ENCODE results near the gene L2HGDH. TPM values are rescaled to one million over a fixed set of nuclear protein-coding genes. Genes with fewer than 3 reads are reported as not detected.

The L2HGDH gene
- polyA plus RNA-seq, 4 donors = 3.7 to 11.0 (median 9.7) TPM

GRCh38 chr14:50231475-50232275, 80.4 kb downstream of the L2HGDH start, which contains the start of gene SOS2:
Gene SOS2 (minus strand): TSS chr14:50231578. CDS start chr14:50231283, 295 bp downstream.
- DNase-seq (ENCODE audit: low read depth in 4 of 4, low spot score in 3 of 4) = peak; percentile 76 to 82 (median 80)

DNA sequence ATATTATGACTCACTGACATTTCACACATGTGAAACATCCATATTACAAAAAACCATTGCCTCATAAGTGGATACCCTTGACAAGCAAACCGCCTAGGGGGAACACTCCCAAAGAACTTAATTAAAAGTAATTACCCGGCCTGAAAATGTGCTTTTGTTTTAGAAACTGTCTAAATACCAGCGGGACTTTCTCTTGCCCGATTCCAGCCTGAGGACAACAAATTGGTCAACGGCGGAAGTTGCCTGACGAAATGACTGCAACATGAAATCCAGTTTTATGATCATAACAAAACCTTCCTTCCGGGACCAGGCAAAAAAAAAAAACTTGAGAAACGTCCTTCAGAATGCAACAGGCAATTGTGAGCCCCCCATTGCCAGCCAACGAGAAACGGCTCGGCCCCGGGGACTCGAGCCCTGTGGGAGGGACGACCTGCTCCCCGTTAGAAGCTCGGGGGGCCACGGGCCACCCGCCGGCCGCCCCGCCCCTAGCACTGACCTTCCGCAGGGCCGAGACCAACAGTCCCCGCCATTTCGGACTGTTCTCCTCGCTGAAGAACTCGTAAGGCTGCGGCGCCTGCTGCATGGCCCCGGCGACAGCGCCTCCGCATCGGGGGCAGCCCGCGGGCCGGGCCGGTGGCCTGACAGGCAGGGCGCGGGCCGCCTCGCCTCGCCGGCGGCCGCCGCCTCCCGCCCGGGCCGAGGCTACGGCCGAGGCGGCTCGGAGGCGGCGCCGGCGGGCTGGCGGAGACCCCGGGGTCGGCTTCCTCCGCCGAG, 81.1 kb downstream of the L2HGDH start:
- peak in 2 of 4 donors; percentile 48 to 51 for DNase-seq (ENCODE audit: low read depth in 4 of 4, low spot score in 3 of 4)

GRCh38 chr14:50230401-50230700, 81.7 kb downstream of the L2HGDH start:
- DNase-seq (ENCODE audit: low read depth in 4 of 4, low spot score in 3 of 4) = no peak

GRCh38 chr14:50229681-50230080, 82.3 kb downstream of the L2HGDH start:
- DNase-seq (ENCODE audit: low read depth in 4 of 4, low spot score in 3 of 4) = no peak

GRCh38 chr14:50228313-50228712, 83.7 kb downstream of the L2HGDH start:
- DNase-seq (ENCODE audit: low read depth in 4 of 4, low spot score in 3 of 4) = no peak

DNA sequence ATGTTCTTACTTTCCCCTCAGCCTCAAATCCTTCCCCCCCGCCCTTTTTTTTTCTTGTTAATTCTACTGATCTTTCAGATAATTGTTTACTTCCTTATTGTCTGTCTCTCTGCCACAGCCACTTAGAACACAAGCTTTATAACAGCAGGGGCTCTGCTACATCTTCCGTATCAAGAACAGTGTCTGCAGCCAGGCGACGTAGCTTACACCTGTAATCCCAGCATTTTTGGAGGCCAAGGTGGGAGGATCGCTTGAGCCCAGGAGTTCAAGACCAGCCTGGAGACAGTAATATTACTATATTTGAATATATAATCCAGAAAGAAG, 86.1 kb downstream of the L2HGDH start:
- DNase-seq (ENCODE audit: low read depth in 4 of 4, low spot score in 3 of 4) = no peak

DNA sequence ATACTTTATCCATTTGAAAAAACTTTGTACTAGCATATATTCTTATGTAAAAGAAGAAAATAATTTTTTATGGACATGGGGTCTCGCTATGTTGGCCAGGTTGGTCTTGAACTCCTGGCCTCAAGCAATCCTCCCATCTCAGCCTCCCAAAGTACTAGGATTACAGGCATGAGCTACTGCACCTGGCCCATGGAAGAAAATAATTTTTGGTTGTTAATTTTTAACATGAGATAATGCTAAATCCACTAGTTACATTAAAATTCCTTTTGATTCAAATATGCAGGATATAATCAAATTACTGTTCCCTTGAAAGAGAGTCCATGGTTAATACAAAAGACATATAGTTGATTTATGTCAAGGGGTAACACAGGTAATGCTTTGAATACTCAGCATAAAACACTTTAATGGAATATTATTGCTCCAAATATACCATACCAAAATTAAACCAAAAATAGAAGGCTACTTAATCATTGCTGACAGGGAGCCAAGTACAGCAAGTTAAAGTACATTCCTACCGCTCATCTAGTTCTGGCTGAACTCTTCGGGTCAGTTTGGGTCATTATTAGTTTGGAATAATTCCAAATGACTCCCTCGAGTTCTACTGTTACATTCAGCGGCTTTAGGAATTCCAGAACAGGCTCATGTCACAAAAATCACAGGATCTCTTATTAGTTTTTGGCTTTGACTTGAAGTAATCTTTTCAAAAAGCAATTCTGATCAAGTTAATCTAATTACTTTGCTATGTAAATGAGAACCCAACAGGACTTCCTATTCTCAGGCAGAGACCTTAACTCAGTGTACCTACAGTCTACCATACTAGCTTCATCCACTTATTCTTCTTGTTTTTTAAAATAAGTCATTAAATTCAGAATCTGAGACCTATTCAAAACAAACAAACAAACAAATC, 86.7 kb downstream of the L2HGDH start:
- peak in 3 of 4 donors; percentile 50 to 62 (median 53) for DNase-seq (ENCODE audit: low read depth in 4 of 4, low spot score in 3 of 4)

GRCh38 chr14:50222055-50222613, 89.9 kb downstream of the L2HGDH start:
- no peak for DNase-seq (ENCODE audit: low read depth in 4 of 4, low spot score in 3 of 4)

DNA sequence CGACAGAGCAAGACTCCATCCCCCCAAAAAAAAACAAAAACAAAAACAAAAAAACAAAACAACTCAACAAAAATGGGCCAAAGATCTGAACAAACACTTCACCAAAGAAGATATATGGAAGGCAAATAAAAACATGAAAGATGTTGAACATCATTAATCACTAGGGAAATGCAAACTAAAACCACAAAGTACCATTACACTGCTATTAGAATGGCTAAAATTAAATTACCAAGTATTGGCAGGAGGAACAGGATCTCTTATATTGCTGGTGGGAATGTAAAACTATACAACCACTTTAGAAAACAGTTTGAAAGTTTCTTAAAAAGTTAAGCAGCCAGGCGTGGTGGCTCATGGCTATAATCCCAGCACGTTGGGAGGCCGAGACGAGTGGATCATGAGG, 93.5 kb downstream of the L2HGDH start:
- DNase-seq (ENCODE audit: low read depth in 4 of 4, low spot score in 3 of 4) = no peak

DNA sequence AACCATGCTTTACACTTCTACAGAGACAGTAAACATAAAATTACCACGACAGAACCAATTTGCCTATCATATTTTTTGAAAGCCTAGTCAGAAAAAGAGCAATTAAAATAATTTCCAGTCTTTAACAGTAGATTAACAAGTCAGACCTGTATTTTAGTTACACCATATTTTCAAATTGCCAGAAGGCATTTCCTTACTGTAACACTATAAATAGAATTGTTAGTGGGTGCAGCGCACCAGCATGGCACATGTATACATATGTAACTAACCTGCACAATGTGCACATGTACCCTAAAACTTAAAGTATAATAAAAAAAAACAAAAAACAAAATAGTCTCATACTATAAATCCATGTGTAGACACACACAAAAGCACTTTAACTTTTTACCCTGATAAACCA, 96.6 kb downstream of the L2HGDH start:
- no peak for DNase-seq (ENCODE audit: low read depth in 4 of 4, low spot score in 3 of 4)

- DNase-seq (ENCODE audit: low read depth in 4 of 4, low spot score in 3 of 4) = no peak
Observed at GRCh38 chr14:50213795-50214194, 98.2 kb downstream of the L2HGDH start.

- no peak for DNase-seq (ENCODE audit: low read depth in 4 of 4, low spot score in 3 of 4)
Observed at GRCh38 chr14:50212726-50213125, 99.3 kb downstream of the L2HGDH start.

DNA sequence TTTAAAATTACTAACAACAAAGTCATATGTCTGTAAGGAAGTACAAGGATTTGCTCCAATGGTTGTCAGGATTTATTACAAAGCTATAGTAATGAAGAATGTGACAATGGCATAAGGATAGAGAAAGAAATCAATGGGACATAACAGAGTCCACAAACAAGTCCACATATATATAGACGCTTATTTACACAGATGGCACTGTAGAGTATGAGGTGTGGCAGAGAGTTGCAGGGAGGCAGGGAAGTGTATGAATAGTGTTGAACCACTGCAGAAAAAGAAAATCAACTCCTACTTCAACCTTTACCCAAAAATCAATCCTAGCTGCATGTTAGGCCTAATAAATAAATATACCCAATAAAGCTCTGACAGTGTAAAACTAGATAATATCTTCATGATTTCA, 102.0 kb downstream of the L2HGDH start:
- no peak for DNase-seq (ENCODE audit: low read depth in 4 of 4, low spot score in 3 of 4)

- DNase-seq (ENCODE audit: low read depth in 4 of 4, low spot score in 3 of 4) = no peak
Observed at GRCh38 chr14:50198499-50198898, 113.5 kb downstream of the L2HGDH start.

- DNase-seq (ENCODE audit: low read depth in 4 of 4, low spot score in 3 of 4) = no peak
Observed at GRCh38 chr14:50191499-50191898, 120.5 kb downstream of the L2HGDH start.

Other genes starting within 250 kb of the L2HGDH start
- gene VCPKMT, start 195.7 kb downstream of the L2HGDH start, polyA plus RNA-seq (ENCODE audit: insufficient read length in 4 of 4) = 10 to 100 TPM; 12.7 to 17.7 (median 15.3) TPM
- 10 to 100 TPM; 34.8 to 46.3 (median 38.4) TPM for gene SOS2, start 80.7 kb downstream of the L2HGDH start, polyA plus RNA-seq (ENCODE audit: insufficient read length in 4 of 4)
- gene DMAC2L, start 95 bp upstream of the L2HGDH start, polyA plus RNA-seq (ENCODE audit: insufficient read length in 4 of 4) = 10 to 100 TPM; 13.7 to 28.6 (median 22.5) TPM
- 10 to 100 TPM in 2 of 4 donors, 1 to 10 TPM in 2; 6.8 to 10.8 (median 9.3) TPM for gene CDKL1, start 84.7 kb upstream of the L2HGDH start, polyA plus RNA-seq (ENCODE audit: insufficient read length in 4 of 4)
- 10 to 100 TPM; 53.0 to 67.3 (median 58.5) TPM for gene MAP4K5, start 220.3 kb upstream of the L2HGDH start, polyA plus RNA-seq (ENCODE audit: insufficient read length in 4 of 4)
- 10 to 100 TPM in 2 of 4 donors, 1 to 10 TPM in 2; 6.7 to 15.3 (median 9.7) TPM for gene ATL1, start 247.9 kb upstream of the L2HGDH start, polyA plus RNA-seq (ENCODE audit: insufficient read length in 4 of 4)